Progenitor cell of endocrine pancreas (in vitro differentiated cells): ENCODE measurements around the gene PXN. TPM values are rescaled to one million over a fixed set of nuclear protein-coding genes. Genes with fewer than 3 reads are reported as not detected.

ENCODE experiments used
- DNase-seq: peaks from one replicate; pipeline ENCODE4 v3.0.0; 2021; ENCODE audit warnings: low spot score; ENCODE audit not compliant: unreplicated experiment
- H3K27ac Mint-ChIP-seq: 2 replicates; pipeline ENCODE4 v1.8.0; 2021; ENCODE audit warnings: mild to moderate bottlenecking, moderate library complexity, mixed read lengths
- H3K27me3 Mint-ChIP-seq: 2 replicates; pipeline ENCODE4 v1.8.0; 2021; ENCODE audit warnings: mixed read lengths
- H3K36me3 Mint-ChIP-seq: 2 replicates; pipeline ENCODE4 v1.8.0; 2022; ENCODE audit warnings: mixed read lengths; ENCODE audit not compliant: insufficient read depth
- H3K4me1 Mint-ChIP-seq: 2 replicates; pipeline ENCODE4 v1.8.0; 2021; ENCODE audit warnings: low read depth, mixed read lengths
- H3K4me3 Mint-ChIP-seq: 2 replicates; pipeline ENCODE4 v1.8.0; 2021; ENCODE audit warnings: low read depth, mild to moderate bottlenecking, moderate library complexity, mixed read lengths
- H3K9me3 Mint-ChIP-seq: 2 replicates; pipeline ENCODE4 v1.8.0; 2021; ENCODE audit warnings: low read depth, mixed read lengths
- total RNA-seq: library from RNA; stranded (reverse); gene quantifications from 2 replicates; pipeline ENCODE4 v1.2.1, GENCODE V29; 2021
- TF ChIP-seq, protein P1 (sequence below): fragments of 200-600 bp; sonication (generic); IDR thresholded peaks from one replicate; pipeline ENCODE4 v1.5.0; 2021; ENCODE audit warnings: antibody characterized with exemption, mild to moderate bottlenecking; ENCODE audit not compliant: unreplicated experiment

Gene PXN
- total RNA-seq, 1 donor from 2014 or later = 71.4 TPM

DNA sequence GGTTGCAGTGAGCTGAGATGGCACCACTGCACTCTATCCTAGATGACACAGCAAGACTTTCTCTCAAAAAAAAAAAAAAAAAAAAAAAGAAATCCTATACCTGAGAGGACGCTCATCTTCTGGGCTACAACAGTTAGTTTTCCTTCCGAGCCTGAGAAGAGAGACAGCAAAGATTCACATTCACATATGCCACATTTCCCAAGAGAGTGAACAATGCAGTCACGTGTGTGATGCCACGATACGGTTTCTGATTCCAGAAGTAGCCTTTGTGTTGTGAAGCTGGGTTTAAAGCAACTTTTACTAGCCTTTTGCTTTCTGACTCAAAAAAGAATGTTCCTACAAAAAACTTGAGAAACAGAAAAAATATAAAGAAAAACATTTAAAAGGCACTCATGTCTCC lies 90.5 kb downstream of the PXN start:
- no peak overlapping the region for H3K27ac Mint-ChIP-seq
- no peak overlapping the region for H3K4me3 Mint-ChIP-seq
- DNase-seq = no peak
- TF ChIP-seq, protein P1, sequence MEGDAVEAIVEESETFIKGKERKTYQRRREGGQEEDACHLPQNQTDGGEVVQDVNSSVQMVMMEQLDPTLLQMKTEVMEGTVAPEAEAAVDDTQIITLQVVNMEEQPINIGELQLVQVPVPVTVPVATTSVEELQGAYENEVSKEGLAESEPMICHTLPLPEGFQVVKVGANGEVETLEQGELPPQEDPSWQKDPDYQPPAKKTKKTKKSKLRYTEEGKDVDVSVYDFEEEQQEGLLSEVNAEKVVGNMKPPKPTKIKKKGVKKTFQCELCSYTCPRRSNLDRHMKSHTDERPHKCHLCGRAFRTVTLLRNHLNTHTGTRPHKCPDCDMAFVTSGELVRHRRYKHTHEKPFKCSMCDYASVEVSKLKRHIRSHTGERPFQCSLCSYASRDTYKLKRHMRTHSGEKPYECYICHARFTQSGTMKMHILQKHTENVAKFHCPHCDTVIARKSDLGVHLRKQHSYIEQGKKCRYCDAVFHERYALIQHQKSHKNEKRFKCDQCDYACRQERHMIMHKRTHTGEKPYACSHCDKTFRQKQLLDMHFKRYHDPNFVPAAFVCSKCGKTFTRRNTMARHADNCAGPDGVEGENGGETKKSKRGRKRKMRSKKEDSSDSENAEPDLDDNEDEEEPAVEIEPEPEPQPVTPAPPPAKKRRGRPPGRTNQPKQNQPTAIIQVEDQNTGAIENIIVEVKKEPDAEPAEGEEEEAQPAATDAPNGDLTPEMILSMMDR = no peak
- peaks cover 36% of the 10 kb centered on the region for H3K36me3 Mint-ChIP-seq
- H3K4me1 Mint-ChIP-seq = no peaks in the 10 kb centered on the region
- no peaks in the 10 kb centered on the region for H3K27me3 Mint-ChIP-seq
- no peaks in the 10 kb centered on the region for H3K9me3 Mint-ChIP-seq

- TF ChIP-seq, protein P1 = no peak
- no peaks in the 10 kb centered on the region for H3K4me1 Mint-ChIP-seq
- no peak overlapping the region for H3K27ac Mint-ChIP-seq
- no peaks in the 10 kb centered on the region for H3K9me3 Mint-ChIP-seq
- no peaks in the 10 kb centered on the region for H3K27me3 Mint-ChIP-seq
- peaks cover 25% of the 10 kb centered on the region for H3K36me3 Mint-ChIP-seq
- DNase-seq = no peak
- H3K4me3 Mint-ChIP-seq = no peak overlapping the region
Measured at GRCh38 chr12:120172053-120172452, 93.5 kb downstream of the PXN start.

- no peak overlapping the region for H3K4me3 Mint-ChIP-seq
- no peak overlapping the region for H3K27ac Mint-ChIP-seq
- no peak for DNase-seq
- no peaks in the 10 kb centered on the region for H3K9me3 Mint-ChIP-seq
- H3K27me3 Mint-ChIP-seq = no peaks in the 10 kb centered on the region
- no peaks in the 10 kb centered on the region for H3K4me1 Mint-ChIP-seq
- TF ChIP-seq, protein P1 = no peak
- H3K36me3 Mint-ChIP-seq = peaks cover 22% of the 10 kb centered on the region
Measured at GRCh38 chr12:120170631-120171030, 94.9 kb downstream of the PXN start.

DNA sequence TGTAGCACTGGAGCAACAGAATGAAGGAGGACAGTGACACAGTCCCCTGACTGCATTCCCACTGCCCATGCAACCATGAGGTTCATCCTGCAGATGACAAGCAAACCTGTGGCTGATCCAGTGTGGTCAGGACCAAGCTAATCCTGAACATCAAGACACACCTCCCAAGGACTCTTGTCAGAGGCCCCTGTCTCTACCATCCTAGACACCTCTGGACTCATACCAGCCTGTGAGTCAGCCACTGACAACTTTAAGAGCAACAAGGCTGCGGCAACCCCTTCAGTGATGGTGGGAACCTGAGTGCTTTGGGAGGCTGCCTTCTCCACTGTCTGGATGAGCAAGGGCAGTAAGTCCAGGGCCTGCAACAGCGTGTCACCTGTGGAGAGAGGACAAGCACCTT lies 95.6 kb downstream of the PXN start:
- no peak overlapping the region for H3K4me3 Mint-ChIP-seq
- TF ChIP-seq, protein P1 = no peak
- no peaks in the 10 kb centered on the region for H3K9me3 Mint-ChIP-seq
- H3K4me1 Mint-ChIP-seq = no peaks in the 10 kb centered on the region
- no peaks in the 10 kb centered on the region for H3K27me3 Mint-ChIP-seq
- no peak for DNase-seq
- H3K36me3 Mint-ChIP-seq = peaks cover 21% of the 10 kb centered on the region
- no peak overlapping the region for H3K27ac Mint-ChIP-seq

- DNase-seq = no peak
- no peaks in the 10 kb centered on the region for H3K9me3 Mint-ChIP-seq
- no peaks in the 10 kb centered on the region for H3K4me1 Mint-ChIP-seq
- no peaks in the 10 kb centered on the region for H3K27me3 Mint-ChIP-seq
- peaks cover 18% of the 10 kb centered on the region for H3K36me3 Mint-ChIP-seq
- H3K4me3 Mint-ChIP-seq = no peak overlapping the region
- TF ChIP-seq, protein P1 = no peak
- no peak overlapping the region for H3K27ac Mint-ChIP-seq
Measured at GRCh38 chr12:120168337-120168736, 97.2 kb downstream of the PXN start.
